GM12865 (cell line): ENCODE measurements around the gene PCYT1B.

Experiments used
- DNase-seq: peaks from one replicate; pipeline ENCODE4 v3.0.0; 2010; ENCODE audit warnings: low read depth
- H3K4me3 ChIP-seq: 2 replicates; pipeline ENCODE4 v1.5.1; 2011; ENCODE audit warnings: mild to moderate bottlenecking, low read depth, low read length, control low read depth
- TF ChIP-seq, protein P1 (sequence below): IDR thresholded peaks from 2 replicates; pipeline ENCODE4 v1.5.1; 2011; ENCODE audit warnings: low read length, control low read depth, low read depth, inconsistent platforms; ENCODE audit not compliant: insufficient read depth; ENCODE audit errors: missing control alignments

Gene PCYT1B

DNA sequence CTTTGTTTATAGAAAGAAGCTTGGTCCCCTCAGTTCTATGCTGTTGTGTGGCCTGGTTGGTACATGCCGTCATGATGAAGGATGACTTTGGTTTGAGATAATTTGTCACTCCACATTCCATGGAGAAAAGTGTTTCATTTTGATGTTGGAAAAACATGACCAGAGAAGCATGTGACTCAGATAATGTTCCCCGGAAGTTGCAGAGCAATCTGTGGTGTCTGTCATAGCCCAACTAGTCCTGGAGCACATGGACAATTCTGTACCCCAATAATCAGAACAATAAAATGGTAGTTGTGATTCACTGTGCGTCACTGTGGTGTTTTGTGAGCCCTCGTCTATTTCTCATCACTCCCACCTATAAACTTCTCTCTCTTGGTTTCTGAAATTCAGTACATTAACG is 97.0 kb downstream of the PCYT1B start:
- TF ChIP-seq, protein P1, sequence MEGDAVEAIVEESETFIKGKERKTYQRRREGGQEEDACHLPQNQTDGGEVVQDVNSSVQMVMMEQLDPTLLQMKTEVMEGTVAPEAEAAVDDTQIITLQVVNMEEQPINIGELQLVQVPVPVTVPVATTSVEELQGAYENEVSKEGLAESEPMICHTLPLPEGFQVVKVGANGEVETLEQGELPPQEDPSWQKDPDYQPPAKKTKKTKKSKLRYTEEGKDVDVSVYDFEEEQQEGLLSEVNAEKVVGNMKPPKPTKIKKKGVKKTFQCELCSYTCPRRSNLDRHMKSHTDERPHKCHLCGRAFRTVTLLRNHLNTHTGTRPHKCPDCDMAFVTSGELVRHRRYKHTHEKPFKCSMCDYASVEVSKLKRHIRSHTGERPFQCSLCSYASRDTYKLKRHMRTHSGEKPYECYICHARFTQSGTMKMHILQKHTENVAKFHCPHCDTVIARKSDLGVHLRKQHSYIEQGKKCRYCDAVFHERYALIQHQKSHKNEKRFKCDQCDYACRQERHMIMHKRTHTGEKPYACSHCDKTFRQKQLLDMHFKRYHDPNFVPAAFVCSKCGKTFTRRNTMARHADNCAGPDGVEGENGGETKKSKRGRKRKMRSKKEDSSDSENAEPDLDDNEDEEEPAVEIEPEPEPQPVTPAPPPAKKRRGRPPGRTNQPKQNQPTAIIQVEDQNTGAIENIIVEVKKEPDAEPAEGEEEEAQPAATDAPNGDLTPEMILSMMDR = no peak
- DNase-seq = no peak
- H3K4me3 ChIP-seq = no peak overlapping the region

DNA sequence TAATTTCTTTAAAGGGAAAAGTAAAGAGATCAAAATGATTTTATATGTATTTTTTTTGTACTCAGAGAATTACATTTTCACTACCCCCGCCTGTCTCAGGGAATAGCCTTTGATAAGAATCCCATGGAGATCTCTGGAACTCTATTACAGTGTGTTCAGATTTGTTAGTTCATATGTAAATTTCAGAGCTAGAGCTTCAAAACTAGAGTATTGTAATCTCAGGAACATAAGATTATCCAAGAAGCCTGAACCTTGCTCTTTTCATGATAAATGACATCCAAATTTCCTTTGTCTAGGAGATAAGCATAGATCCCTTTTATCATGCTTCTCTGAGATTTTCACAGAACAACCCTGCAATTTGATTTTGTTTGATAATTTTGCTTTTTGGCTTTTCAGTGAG is 99.2 kb downstream of the PCYT1B start:
- DNase-seq = no peak
- no peak overlapping the region for H3K4me3 ChIP-seq
- TF ChIP-seq, protein P1 = no peak

DNA sequence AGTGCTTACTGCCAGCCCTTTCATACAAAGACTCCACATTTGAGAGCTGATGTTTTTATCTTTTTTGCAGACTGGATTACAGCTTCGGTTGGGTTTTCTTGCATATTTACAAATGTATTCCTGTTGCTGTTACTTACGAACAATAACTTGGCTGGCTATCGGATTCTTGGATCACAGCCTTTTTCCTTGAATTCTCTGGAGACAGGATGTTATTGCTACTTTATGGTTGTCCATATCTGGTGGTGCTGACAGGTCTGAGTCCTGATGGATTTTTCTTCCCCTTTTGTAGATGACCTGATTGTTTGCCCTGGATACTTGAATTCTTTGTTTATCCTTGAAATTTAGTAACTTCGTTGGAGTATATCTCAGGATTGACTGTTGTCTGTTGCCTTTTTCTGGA is 104.4 kb downstream of the PCYT1B start:
- no peak for DNase-seq
- TF ChIP-seq, protein P1 = no peak
- H3K4me3 ChIP-seq = no peak overlapping the region

DNA sequence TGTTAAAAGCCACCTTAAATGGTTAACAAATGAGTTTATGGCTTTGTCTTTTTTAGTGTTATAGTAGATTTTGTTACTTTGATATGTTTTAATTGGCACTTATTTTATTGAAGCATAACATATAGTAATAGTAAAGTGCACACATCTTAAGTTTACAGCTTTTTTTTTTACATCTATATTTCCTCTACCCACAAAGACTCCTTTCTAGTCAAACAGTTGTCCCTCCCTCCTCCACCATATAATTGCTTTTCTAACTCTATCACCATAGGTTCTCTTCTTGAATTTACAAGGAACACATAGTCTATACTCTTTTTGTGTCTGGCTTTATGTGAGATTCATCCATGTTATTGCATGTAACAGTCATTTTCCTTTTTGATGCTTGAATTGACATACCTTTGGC is 110.6 kb downstream of the PCYT1B start:
- H3K4me3 ChIP-seq = no peak overlapping the region
- no peak for DNase-seq
- TF ChIP-seq, protein P1 = no peak

DNA sequence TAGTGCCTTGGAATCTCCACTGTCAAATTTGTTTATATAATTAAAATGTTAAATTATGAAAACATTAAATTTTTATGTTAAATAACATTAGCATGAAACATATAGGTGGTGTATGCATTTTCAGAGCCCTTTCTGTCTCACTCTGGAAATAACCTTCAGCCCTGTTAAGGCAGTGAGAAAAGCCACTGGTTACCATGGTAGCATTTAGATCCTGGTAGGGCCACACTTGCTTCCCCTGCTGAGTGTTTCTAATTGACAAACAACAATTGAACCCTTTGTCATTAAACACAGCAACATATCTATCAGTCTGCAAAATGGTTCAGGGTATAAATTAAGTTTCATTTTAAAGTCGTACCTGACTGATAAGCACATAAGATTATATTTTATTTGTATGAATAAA is 118.5 kb downstream of the PCYT1B start:
- peak; percentile 1 for DNase-seq
- H3K4me3 ChIP-seq = no peak overlapping the region
- TF ChIP-seq, protein P1 = no peak

DNA sequence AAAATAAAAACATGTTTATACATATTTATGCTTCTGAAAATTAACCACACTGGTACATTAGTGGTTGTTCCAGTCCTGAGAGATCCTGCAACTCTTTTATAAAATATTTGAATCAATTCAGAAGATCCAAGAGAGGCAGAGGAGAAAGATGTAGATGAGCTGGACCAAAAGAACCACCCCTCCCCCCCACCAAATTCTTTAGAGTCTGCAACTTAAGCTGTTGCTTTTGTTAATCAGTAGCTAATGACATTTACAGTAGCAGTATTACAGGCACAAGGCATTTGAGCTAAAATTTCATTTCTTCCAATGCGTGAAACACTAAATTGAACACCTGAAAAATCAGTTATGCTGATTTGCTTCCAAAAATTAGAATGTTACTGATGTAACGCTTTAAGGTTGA is 120.5 kb downstream of the PCYT1B start:
- H3K4me3 ChIP-seq = no peak overlapping the region
- no peak for DNase-seq
- TF ChIP-seq, protein P1 = no peak

DNA sequence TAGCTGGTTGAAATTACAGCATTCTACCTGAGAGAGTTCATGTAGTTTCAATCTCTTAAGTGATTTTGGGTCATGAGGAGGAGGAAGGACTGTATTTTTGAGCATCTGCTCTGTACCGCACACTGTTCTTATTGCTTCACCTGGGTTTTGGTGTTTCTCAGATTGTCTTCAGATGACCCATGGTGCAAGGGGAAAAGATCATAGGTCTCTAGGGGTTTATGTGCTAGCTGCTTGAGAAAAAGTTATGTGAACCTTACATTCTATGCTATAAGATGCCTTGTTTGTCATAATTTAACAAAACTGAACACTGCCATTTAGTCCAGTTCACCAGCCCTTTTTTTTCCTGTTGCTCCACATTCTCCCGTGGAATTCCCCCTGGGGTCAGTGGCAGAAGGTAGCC is 121.7 kb downstream of the PCYT1B start:
- no peak overlapping the region for H3K4me3 ChIP-seq
- TF ChIP-seq, protein P1 = no peak

More for the DNA sequence above, 121.7 kb downstream of the PCYT1B start:
- DNase-seq = no peak
